GM18517 (cell line): ENCODE data around the gene SP8.
"Not testable (repeated sequence)": the region's sequence is repeated elsewhere in the genome, so short reads cannot be mapped to it uniquely, and the experiment has no call there.

Experiments
- ATAC-seq: cut with Tn5 transposase; IDR thresholded peaks from one replicate; pipeline ENCODE4 v1.9.1; 2021; ENCODE audit warnings: mild to moderate bottlenecking, moderate library complexity; ENCODE audit not compliant: unreplicated experiment

The SP8 gene

GRCh38 chr7:20786779-20787659, at the start of gene SP8:
SP8 (minus strand) TSS chr7:20786886; CDS start chr7:20786798, 88 bp downstream.
- ATAC-seq, result no peak

GRCh38 chr7:20836424-20836823, 49.7 kb upstream of the SP8 start:
- not testable (repeated sequence) for ATAC-seq

- no peak for ATAC-seq
Observed at GRCh38 chr7:20835111-20835750, 48.5 kb upstream of the SP8 start.

GRCh38 chr7:20834656-20835055, 48.0 kb upstream of the SP8 start:
- no peak for ATAC-seq

DNA sequence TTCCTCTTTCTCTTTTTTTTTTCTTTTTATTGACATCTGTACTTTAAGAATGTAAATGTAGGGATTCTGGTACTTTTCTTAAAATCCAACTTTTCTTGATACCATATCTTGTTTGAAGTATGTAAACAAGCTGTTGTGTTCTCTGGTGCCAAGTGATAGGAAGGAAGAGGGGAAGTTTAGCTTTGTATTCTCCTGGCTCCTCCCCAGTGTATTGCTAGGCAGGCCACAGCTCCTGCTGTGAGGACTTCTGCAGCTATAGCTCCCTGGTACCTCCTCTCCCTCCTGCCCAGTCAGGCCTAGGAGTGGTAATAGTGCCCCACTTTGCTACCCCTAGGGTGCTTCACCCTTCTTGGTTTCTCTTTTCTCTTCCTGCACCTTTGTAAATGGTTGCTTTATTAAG, 45.3 kb upstream of the SP8 start:
- no peak for ATAC-seq

GRCh38 chr7:20831451-20831850, 44.8 kb upstream of the SP8 start:
- ATAC-seq, result no peak

- ATAC-seq, result no peak
Observed at GRCh38 chr7:20828947-20829346, 42.3 kb upstream of the SP8 start.

DNA sequence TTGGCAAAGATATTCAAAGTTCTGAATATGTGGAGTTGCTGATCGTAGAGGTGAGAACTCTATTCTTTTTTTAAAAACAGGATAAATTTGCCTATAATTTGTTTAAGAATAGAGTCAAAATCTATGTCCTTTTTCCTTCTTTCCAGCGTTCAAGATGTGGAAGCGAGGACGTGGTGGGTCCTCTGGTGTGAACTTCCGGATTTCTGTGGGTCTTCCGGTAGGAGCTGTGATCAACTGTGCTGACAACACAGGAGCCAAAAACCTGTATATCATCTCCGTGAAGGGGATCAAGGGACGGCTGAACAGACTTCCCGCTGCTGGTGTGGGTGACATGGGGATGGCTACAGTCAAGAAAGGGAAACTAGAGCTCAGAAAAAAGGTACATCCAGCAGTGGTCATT, 40.5 kb upstream of the SP8 start:
- no peak for ATAC-seq

DNA sequence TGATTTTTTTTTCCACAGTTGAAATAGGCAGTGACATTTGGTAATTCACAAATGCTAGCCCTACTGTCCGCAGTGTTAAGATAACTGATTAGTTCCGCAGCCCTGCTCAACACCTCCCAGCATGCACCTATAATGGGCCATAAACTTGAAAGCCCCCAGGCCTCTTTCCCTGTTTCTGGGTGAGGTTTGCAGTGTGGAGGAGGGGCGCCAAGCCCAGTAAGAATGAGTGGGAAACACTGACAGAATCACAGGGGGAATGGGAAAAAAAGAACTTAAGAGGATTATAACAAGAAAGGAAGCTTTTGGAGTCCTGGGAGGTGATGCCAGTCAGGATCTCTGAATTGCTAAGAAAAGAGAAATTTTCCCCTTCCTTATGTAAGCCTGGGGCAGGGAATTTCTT, 39.6 kb upstream of the SP8 start:
- ATAC-seq, result no peak

DNA sequence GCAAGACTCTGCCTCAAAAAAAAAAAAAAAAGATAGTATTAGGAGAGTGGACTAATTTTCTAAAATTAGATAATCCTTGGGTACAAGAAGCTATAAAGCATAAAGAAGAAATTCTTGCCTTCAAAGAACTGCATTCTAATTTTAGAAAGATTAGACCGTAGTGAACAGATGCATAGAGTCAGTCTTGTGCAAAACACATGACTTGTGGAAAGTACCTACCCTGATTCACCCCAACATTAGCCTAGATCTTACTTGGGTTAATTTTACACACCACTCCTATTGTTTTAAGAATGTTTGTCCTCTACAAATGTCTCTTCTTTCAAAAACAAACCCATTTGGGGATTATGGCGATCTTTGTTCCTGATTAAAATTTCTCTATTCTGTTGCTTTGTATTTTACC, 38.9 kb upstream of the SP8 start:
- no peak for ATAC-seq

DNA sequence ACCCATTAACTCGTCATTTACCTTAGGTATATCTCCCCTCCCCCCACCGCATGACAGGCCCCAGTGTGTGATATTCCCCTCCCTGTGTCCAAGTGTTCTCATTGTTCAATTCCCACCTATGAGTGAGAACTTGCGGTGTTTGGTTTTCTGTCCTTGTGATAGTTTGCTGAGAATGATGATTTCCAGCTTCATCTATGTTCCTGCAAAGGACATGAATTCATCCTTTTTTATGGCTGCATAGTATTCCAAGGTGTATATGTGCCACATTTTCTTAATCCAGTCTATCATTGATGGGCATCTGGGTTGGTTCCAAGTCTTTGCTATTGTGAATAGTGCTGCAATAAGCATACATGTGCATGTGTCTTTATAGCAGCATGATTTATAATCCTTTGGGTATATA, 34.7 kb upstream of the SP8 start:
- not testable (repeated sequence) for ATAC-seq

DNA sequence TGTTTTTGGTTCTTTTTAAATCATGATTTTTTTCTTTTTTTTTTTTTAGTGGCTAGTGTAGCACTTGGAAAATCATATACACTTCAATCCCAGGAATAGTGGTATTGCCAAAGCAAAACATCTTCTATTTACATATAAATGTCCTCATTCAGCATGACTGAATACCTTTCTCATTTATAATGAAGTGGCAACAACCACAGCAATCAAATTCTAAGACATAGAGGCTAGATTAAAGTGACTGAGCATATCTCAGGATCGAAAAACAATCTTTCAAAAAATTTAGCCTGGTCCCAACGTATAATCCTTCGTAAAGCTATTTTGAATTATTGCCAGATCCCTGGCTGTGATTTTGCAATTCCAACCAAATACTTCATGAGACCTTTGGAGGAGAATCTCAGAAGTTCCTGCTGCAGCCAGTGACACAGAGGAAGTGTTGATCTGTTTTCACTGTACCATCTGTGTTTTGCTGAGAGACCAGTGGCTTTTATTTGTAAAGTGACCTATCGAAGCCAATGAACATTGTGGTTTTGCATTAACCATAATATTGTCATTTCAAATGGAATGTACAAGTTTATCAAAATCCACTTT, 29.8 kb upstream of the SP8 start:
- no peak for ATAC-seq

DNA sequence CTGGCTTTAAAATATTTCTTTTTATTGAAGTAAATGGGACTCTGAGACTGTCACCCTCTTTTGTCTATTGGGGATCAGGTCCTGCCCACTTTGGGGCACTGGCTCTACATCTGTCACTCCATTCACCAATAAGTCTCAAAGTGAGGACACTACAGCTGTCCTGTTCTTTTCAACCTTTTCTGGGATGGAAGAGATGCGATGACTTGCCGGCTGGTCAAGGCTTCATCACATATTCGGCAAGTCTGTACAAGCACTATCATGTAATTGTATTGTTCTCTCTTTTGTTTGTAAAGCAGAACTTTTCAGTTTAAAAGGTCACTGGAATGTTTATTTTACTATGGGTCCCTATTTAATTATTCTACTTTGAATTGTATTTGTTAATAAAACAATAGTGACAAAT, 17.7 kb upstream of the SP8 start:
- ATAC-seq, result no peak

- no peak for ATAC-seq
Observed at GRCh38 chr7:20799566-20800366, 13.1 kb upstream of the SP8 start.

DNA sequence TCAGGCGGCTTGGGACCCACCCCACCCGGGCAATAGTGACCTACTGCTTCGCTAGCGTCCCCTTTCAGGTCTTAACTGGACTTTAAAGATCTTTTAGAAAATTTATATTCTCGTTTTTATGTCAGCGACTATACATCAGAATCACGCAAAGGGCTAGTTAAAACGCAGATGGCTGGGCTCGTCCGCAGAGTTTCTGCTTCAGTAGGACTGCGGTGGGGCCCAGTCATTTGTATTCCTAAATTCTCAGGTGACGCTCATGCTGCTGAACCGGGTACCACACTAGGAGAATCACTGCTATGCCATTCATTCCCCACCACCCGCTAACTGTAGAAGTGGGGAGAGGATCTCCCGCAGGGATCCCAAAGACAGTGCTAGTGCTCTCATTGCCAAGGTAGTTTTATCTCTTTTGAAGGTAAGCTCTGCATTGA, 12.0 kb upstream of the SP8 start:
- no peak for ATAC-seq

DNA sequence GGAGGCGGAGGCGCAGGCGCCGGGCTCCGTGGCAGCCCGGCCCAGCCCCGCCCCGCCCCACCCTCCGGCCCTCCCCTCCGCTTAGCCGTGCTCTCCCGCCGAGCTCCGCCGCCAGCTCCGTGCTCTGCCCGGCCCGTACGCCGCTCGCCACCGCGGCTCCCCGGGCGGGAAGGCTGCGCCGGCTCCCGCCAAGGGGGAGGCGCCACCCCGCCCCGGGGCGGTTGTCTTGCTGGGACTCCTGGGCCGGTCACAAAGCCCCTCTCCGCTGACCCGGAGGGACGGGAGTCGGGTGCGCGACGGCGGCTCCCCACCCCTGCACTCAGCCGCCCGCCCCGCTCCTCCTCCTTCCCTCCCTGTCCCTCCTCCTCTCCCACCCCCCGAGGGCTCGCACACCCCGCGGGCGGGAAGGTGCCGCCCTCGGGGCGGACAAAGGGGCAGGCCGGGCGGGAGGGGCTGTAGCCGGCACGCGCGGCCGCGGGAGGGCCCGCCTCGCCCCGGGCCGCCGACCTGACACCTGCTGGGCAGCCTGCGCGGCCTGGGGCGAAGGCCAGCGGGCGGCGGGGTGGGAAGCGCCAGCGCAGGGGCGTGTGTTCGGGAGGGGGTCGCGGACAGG, 11.5 kb upstream of the SP8 start:
- ATAC-seq, result peak; percentile 75

GRCh38 chr7:20797462-20798080, 10.9 kb upstream of the SP8 start:
- ATAC-seq, result peak; percentile 55

DNA sequence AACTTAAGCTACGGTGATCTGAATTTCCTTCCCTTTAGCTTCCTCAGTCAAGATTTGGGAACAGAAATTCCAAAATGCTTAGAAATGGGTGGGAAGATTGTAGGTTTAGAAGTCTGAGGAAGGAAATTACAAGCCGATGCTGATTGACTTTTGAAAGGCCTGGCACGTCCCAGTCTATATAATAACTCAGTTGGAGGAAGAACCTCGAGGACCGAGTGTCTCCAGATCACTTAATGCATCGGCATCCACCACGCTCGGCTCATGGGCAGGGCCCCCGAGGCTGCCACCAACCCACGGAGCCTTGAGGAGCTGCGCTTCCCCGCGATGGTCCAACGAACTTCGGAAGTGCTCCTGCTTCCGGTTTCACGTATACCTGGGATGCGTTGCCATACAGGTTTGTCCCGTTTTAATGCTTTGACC, 10.4 kb upstream of the SP8 start:
- no peak for ATAC-seq

GRCh38 chr7:20796500-20796899, 9.8 kb upstream of the SP8 start:
- ATAC-seq, result no peak

GRCh38 chr7:20795881-20796280, 9.2 kb upstream of the SP8 start:
- ATAC-seq, result no peak
